Measurements from ENCODE around the gene TLX2.
"Not testable (repeated sequence)": the region's sequence is repeated elsewhere in the genome, so short reads cannot be mapped to it uniquely, and the experiment has no call there.

Gene TLX2

GRCh38 chr2:74553892-74554819 is 39.9 kb downstream of the TLX2 start, which contains the start of the genes DOK1 and LOXL3:
Gene DOK1 (plus strand): TSS chr2:74554720. CDS start chr2:74554755, 35 bp downstream.
Gene LOXL3 (minus strand): TSS chr2:74553942. CDS start chr2:74552634, 1,308 bp downstream.
- DNase-seq (ENCODE audit: low spot score) = peak; percentile 93

- DNase-seq (ENCODE audit: low spot score) = peak; percentile 58
These were observed 40.7 kb downstream of the TLX2 start for GRCh38 chr2:74554820-74555531.

- DNase-seq (ENCODE audit: low spot score) = no peak
These were observed 41.4 kb downstream of the TLX2 start for GRCh38 chr2:74555610-74556103.

GRCh38 chr2:74556159-74556558 is 41.9 kb downstream of the TLX2 start:
- no peak for DNase-seq (ENCODE audit: low spot score)

GRCh38 chr2:74556831-74557370 is 42.7 kb downstream of the TLX2 start:
- no peak for DNase-seq (ENCODE audit: low spot score)

GRCh38 chr2:74558284-74559230 is 44.3 kb downstream of the TLX2 start:
- no peak for DNase-seq (ENCODE audit: low spot score)

GRCh38 chr2:74559912-74560311 is 45.7 kb downstream of the TLX2 start:
- no peak for DNase-seq (ENCODE audit: low spot score)

- DNase-seq (ENCODE audit: low spot score) = no peak
These were observed 46.3 kb downstream of the TLX2 start for GRCh38 chr2:74560591-74560990.

- not testable (repeated sequence) for DNase-seq (ENCODE audit: low spot score)
These were observed 46.8 kb downstream of the TLX2 start for GRCh38 chr2:74561022-74561421.

- no peak for DNase-seq (ENCODE audit: low spot score)
These were observed 48.0 kb downstream of the TLX2 start for GRCh38 chr2:74562126-74562775.

- no peak for DNase-seq (ENCODE audit: low spot score)
These were observed 50.0 kb downstream of the TLX2 start for GRCh38 chr2:74564222-74564621.

- DNase-seq (ENCODE audit: low spot score) = no peak
These were observed 52.0 kb downstream of the TLX2 start for GRCh38 chr2:74566076-74566753.

GRCh38 chr2:74566754-74567085 is 52.5 kb downstream of the TLX2 start:
- DNase-seq (ENCODE audit: low spot score) = no peak
